OCI-LY1 (cell line): Measurements from ENCODE around the gene KRTAP11-1.

Experiments
- H2AFZ ChIP-seq: fragments of 200-600 bp; sonication (generic), shearing (Covaris generic); 2 replicates; pipeline ENCODE4 v1.6.0; 2014; ENCODE audit warnings: antibody characterized with exemption, mild to moderate bottlenecking, low read length
- H3F3A ChIP-seq: fragments of 200-600 bp; sonication (generic), shearing (Covaris generic); 2 replicates; pipeline ENCODE4 v1.6.0; 2014; ENCODE audit warnings: mild to moderate bottlenecking, antibody characterized with exemption, low read length, moderate library complexity; ENCODE audit not compliant: insufficient read depth
- H3K27ac ChIP-seq: fragments of 200-600 bp; sonication (generic); 2 replicates; pipeline ENCODE4 v1.5.1; 2014; ENCODE audit warnings: low read length, mixed run types, mild to moderate bottlenecking, low read depth; ENCODE audit not compliant: poor library complexity, severe bottlenecking
- H3K27me3 ChIP-seq: fragments of 200-600 bp; sonication (generic); 2 replicates; pipeline ENCODE4 v1.6.0; 2014; ENCODE audit warnings: antibody characterized with exemption, mild to moderate bottlenecking, low read length, moderate library complexity; ENCODE audit not compliant: insufficient read depth
- H3K36me3 ChIP-seq: fragments of 200-600 bp; sonication (generic); 2 replicates; pipeline ENCODE4 v1.6.1; 2014; ENCODE audit warnings: mild to moderate bottlenecking, antibody characterized with exemption, low read length, moderate library complexity, mixed read lengths; ENCODE audit not compliant: insufficient read depth
- H3K4me1 ChIP-seq: fragments of 200-600 bp; sonication (generic); 2 replicates; pipeline ENCODE4 v1.5.1; 2014; ENCODE audit warnings: mild to moderate bottlenecking, low read length, moderate library complexity; ENCODE audit not compliant: insufficient read depth, severe bottlenecking
- H3K4me2 ChIP-seq: fragments of 200-600 bp; sonication (generic), shearing (Covaris generic); 2 replicates; pipeline ENCODE4 v1.6.1; 2014; ENCODE audit warnings: low read length
- H3K4me3 ChIP-seq: fragments of 200-600 bp; sonication (generic); 2 replicates; pipeline ENCODE4 v1.5.1; 2014; ENCODE audit warnings: low read length, low read depth, mild to moderate bottlenecking, mixed read lengths; ENCODE audit not compliant: poor library complexity, severe bottlenecking
- H3K79me2 ChIP-seq: fragments of 200-600 bp; shearing (Covaris generic); 2 replicates; pipeline ENCODE4 v1.6.1; 2016; ENCODE audit warnings: mixed run types, low read length, mixed read lengths; ENCODE audit not compliant: insufficient read depth
- H3K9ac ChIP-seq: fragments of 200-600 bp; sonication (generic), shearing (Covaris generic); 2 replicates; pipeline ENCODE4 v1.6.1; 2014; ENCODE audit warnings: mild to moderate bottlenecking, low read length, mixed read lengths
- H3K9me2 ChIP-seq: fragments of 200-600 bp; sonication (generic), shearing (Covaris generic); 2 replicates; pipeline ENCODE4 v1.6.1; 2014; ENCODE audit warnings: low read depth, mild to moderate bottlenecking, low read length, mixed read lengths
- H3K9me3 ChIP-seq: fragments of 200-600 bp; shearing (Covaris generic); 2 replicates; pipeline ENCODE4 v1.6.1; 2014; ENCODE audit warnings: low read length, mixed read lengths
- H4K20me1 ChIP-seq: fragments of 200-600 bp; sonication (generic), shearing (Covaris generic); 2 replicates; pipeline ENCODE4 v1.6.0; 2016; ENCODE audit warnings: mild to moderate bottlenecking, low read length; ENCODE audit not compliant: insufficient read depth
- CTCF ChIP-seq: fragments of 200-600 bp; sonication (generic), shearing (Covaris generic); IDR thresholded peaks from 2 replicates; pipeline ENCODE4 v1.5.1; 2017; ENCODE audit warnings: mild to moderate bottlenecking, antibody characterized with exemption, low read length, moderate library complexity, mixed read lengths
- EZH2 ChIP-seq: fragments of 200-600 bp; sonication (generic), shearing (Covaris generic); IDR thresholded peaks from 2 replicates; pipeline ENCODE4 v1.8.0; 2017; ENCODE audit warnings: borderline replicate concordance, mixed run types, mild to moderate bottlenecking, antibody characterized with exemption, low read length, moderate library complexity, mixed read lengths

Gene KRTAP11-1

GRCh38 chr21:30881480-30881879 is at the start of gene KRTAP11-1:
KRTAP11-1 (minus strand) TSS chr21:30881580; CDS start chr21:30881524, 56 bp downstream.
- H3K27ac ChIP-seq = no peak within 1 kb of the TSS
- H3F3A ChIP-seq = no peaks in the 10 kb centered on the region
- no peaks in the 10 kb centered on the region for H3K27me3 ChIP-seq
- H3K4me2 ChIP-seq = no peak within 1 kb of the TSS
- TF ChIP-seq EZH2 (no peak), CTCF (no peak)
- no peaks in the 10 kb centered on the region for H3K4me1 ChIP-seq
- no peaks in the 10 kb centered on the region for H4K20me1 ChIP-seq
- H3K36me3 ChIP-seq = no peaks in the 10 kb centered on the region
- no peak within 1 kb of the TSS for H3K9ac ChIP-seq
- H3K9me2 ChIP-seq = no peaks in the 10 kb centered on the region
- no peaks in the 10 kb centered on the region for H3K9me3 ChIP-seq
- no peak within 1 kb of the TSS for H2AFZ ChIP-seq
- no peak within 1 kb of the TSS for H3K4me3 ChIP-seq
- H3K79me2 ChIP-seq = no peaks in the 10 kb centered on the region

GRCh38 chr21:30924146-30924700 is 42.8 kb upstream of the KRTAP11-1 start:
- Histone ChIP-seq H3K4me3 (no peak overlapping the region), H3K9me3 (no peaks in the 10 kb centered on the region), H3F3A (no peaks in the 10 kb centered on the region), H3K27ac (no peak overlapping the region), H3K27me3 (no peaks in the 10 kb centered on the region), H3K9me2 (no peaks in the 10 kb centered on the region), H2AFZ (no peak overlapping the region), H4K20me1 (no peaks in the 10 kb centered on the region), H3K4me2 (no peak overlapping the region), H3K36me3 (no peaks in the 10 kb centered on the region), H3K4me1 (no peaks in the 10 kb centered on the region), H3K9ac (no peak overlapping the region), H3K79me2 (no peaks in the 10 kb centered on the region)
- TF ChIP-seq CTCF (no peak), EZH2 (no peak)

- no peaks in the 10 kb centered on the region for H3F3A ChIP-seq
Measured at GRCh38 chr21:30921129-30921528, 39.7 kb upstream of the KRTAP11-1 start.

GRCh38 chr21:30917557-30917956 is 36.2 kb upstream of the KRTAP11-1 start:
- Histone ChIP-seq H3K9me2 (no peaks in the 10 kb centered on the region), H3K9me3 (no peaks in the 10 kb centered on the region), H4K20me1 (no peaks in the 10 kb centered on the region), H3K4me2 (no peak overlapping the region), H3K36me3 (no peaks in the 10 kb centered on the region), H2AFZ (no peak overlapping the region), H3F3A (no peaks in the 10 kb centered on the region), H3K4me3 (no peak overlapping the region), H3K79me2 (no peaks in the 10 kb centered on the region), H3K27ac (no peak overlapping the region), H3K9ac (no peak overlapping the region), H3K4me1 (no peaks in the 10 kb centered on the region), H3K27me3 (no peaks in the 10 kb centered on the region)
- TF ChIP-seq CTCF = no peak
- no peak for TF ChIP-seq EZH2

More at GRCh38 chr21:30921129-30921528, 39.7 kb upstream of the KRTAP11-1 start:
- Histone ChIP-seq H3K9ac (no peak overlapping the region), H3K79me2 (no peaks in the 10 kb centered on the region), H3K27ac (no peak overlapping the region), H3K9me2 (no peaks in the 10 kb centered on the region), H4K20me1 (no peaks in the 10 kb centered on the region), H3K4me2 (no peak overlapping the region), H3K4me3 (no peak overlapping the region), H2AFZ (no peak overlapping the region), H3K36me3 (no peaks in the 10 kb centered on the region), H3K9me3 (no peaks in the 10 kb centered on the region), H3K27me3 (no peaks in the 10 kb centered on the region), H3K4me1 (no peaks in the 10 kb centered on the region)
- no peak for TF ChIP-seq EZH2
